ENCODE results near the gene SLC7A7. TPM values are rescaled to one million over a fixed set of nuclear protein-coding genes. Genes with fewer than 3 reads are reported as not detected.

SLC7A7 gene
- total RNA-seq, 1 experiment from 2014 or later = 3.1 TPM

GRCh38 chr14:22794551-22794951 lies 20.7 kb downstream of the SLC7A7 start:
- Histone ChIP-seq H3K23ac (ENCODE audit: insufficient read length, low read depth, low read length) (no peak overlapping the region), H4K8ac (replicated peaks; ENCODE audit: insufficient read length, low read depth, low read length) (no peak overlapping the region), H3K79me1 (ENCODE audit: insufficient read depth, low read depth, low read length, poor library complexity, severe bottlenecking) (no peaks in the 10 kb centered on the region), H3K56ac (ENCODE audit: insufficient read length, low read depth, low read length) (no peak overlapping the region), H3K27ac (ENCODE audit: insufficient read length, low read depth, low read length) (no peak overlapping the region), H3K4ac (ENCODE audit: low read depth, low read length) (no peak overlapping the region), H4K91ac (ENCODE audit: insufficient read length, low read depth, low read length) (no peak overlapping the region), H2BK5ac (ENCODE audit: insufficient read length, low read length) (no peak overlapping the region), H3K4me2 (ENCODE audit: insufficient read depth, insufficient read length, low read length) (no peak overlapping the region), H2AFZ (ENCODE audit: low read length) (no peak overlapping the region), H3T11ph (ENCODE audit: low read length) (no peak overlapping the region), H3K9ac (ENCODE audit: extremely low read depth, insufficient read length, low read length) (no peak overlapping the region), H2AK5ac (ENCODE audit: insufficient read length, low read length) (no peak overlapping the region), H3K14ac (ENCODE audit: insufficient read depth, low read length) (no peak overlapping the region), H3K79me2 (ENCODE audit: insufficient read depth, low read length) (no peaks in the 10 kb centered on the region; the same call in 1 of the 2 replicates), H3K23me2 (ENCODE audit: insufficient read length, low read depth, low read length, poor library complexity, severe bottlenecking) (no peaks in the 10 kb centered on the region), H3K27me3 (ENCODE audit: insufficient read depth, low read length) (no peaks in the 10 kb centered on the region), H3K18ac (ENCODE audit: insufficient read length, low read depth, low read length) (no peak overlapping the region), H2BK15ac (ENCODE audit: low read depth, low read length) (no peak overlapping the region), H4K20me1 (ENCODE audit: control insufficient read depth, insufficient read depth, insufficient read length) (no peaks in the 10 kb centered on the region), H4K5ac (ENCODE audit: insufficient read length, low read depth, low read length) (no peak overlapping the region), H3K4me1 (ENCODE audit: insufficient read depth, low read length) (peaks cover 9% of the 10 kb centered on the region; the same call in 1 of the 2 replicates), H2BK12ac (ENCODE audit: insufficient read length, low read depth, low read length) (no peak overlapping the region), H3K9me3 (ENCODE audit: control insufficient read depth, low read depth, low read length) (no peaks in the 10 kb centered on the region), H2BK120ac (ENCODE audit: low read depth, low read length, poor library complexity, severe bottlenecking) (no peak overlapping the region), H2BK20ac (ENCODE audit: low read depth, low read length, poor library complexity, severe bottlenecking) (no peak overlapping the region)
- H3K27me3 Mint-ChIP-seq (ENCODE audit: low read depth) = peaks cover 2% of the 10 kb centered on the region
- peaks cover 2 to 3% of the 10 kb centered on the region in 2 experiments; a peak in 3 of 5 replicates for H3K9me3 Mint-ChIP-seq
- no peak for TF ChIP-seq CTCF (conservative IDR thresholded peaks at IDR 0.05)
- peaks cover 17 to 18% of the 10 kb centered on the region in 2 experiments for H3K4me1 Mint-ChIP-seq
- peaks cover 0 to 4% (median 2%) of the 10 kb centered on the region in 3 experiments; a peak in 3 of 7 replicates for H3K36me3 Mint-ChIP-seq (ENCODE audit: insufficient read depth in 1 of 3, low read depth in 3 of 3)
- WGBS (ENCODE audit: extremely low coverage, insufficient read length, low lambda C conversion rate) = no CpG with 5 or more reads among the region's 7 CpGs
- DNase-seq = no peak
- no peak overlapping the region for H3K27ac Mint-ChIP-seq
- no peak overlapping the region for H3K4me3 Mint-ChIP-seq

Data from H9 (cell line).